PC-3 (cell line): ENCODE results near the gene SLC4A2. TPM values are rescaled to one million over a fixed set of nuclear protein-coding genes. Genes with fewer than 3 reads are reported as not detected.

Source experiments
- ATAC-seq: fragments of 200-7000 bp; cut with Tn5 transposase; 2 replicates; pipeline ENCODE4 v1.9.1; 2020; ENCODE audit warnings: mild to moderate bottlenecking, moderate library complexity
- BruUV-seq: library from RNA; stranded (reverse); fragments of 400-500 nt; replicated peaks from 2 replicates; lab custom pipeline; 2021; lab: Mats Ljungman, UMichigan
- CTCF ChIA-PET: fragments of 300-600 bp; sonication (Branson Sonifier 250); formaldehyde crosslinking; loops from one replicate; lab custom pipeline; 2022; ENCODE audit warnings: antibody characterized with exemption; lab: Charles Lee
- POLR2A ChIA-PET: fragments of 300-600 bp; sonication (Branson Sonifier 250); formaldehyde crosslinking; loops from one replicate; lab custom pipeline; 2022; ENCODE audit warnings: antibody characterized with exemption; ENCODE audit not compliant: unreplicated experiment; lab: Charles Lee
- DNase-seq: peaks from one replicate; pipeline ENCODE4 v3.0.0-alpha.2; 2015
- H2AFZ ChIP-seq: fragments of 300-600 bp; sonication (generic); 2 replicates; pipeline ENCODE4 v1.6.0; 2016; ENCODE audit warnings: antibody characterized with exemption, low read length
- H3F3A ChIP-seq: fragments of 300-600 bp; sonication (generic); one replicate; pipeline ENCODE4 v1.6.0; 2017; ENCODE audit warnings: antibody characterized with exemption, low read length, control low read depth, mild to moderate bottlenecking; ENCODE audit not compliant: unreplicated experiment
- H3K27ac ChIP-seq: fragments of 300-600 bp; sonication (generic); 2 replicates; pipeline ENCODE4 v1.5.1; 2016; ENCODE audit warnings: mild to moderate bottlenecking, low read length
- H3K27me3 ChIP-seq: fragments of 300-600 bp; sonication (generic); 2 replicates; pipeline ENCODE4 v1.6.1; 2016; ENCODE audit warnings: low read length, mixed read lengths
- H3K36me3 ChIP-seq: fragments of 300-600 bp; sonication (generic); 2 replicates; pipeline ENCODE4 v1.6.1; 2016; ENCODE audit warnings: low read depth, mixed run types, low read length, mixed read lengths
- H3K4me1 ChIP-seq: fragments of 300-600 bp; sonication (generic); 2 replicates; pipeline ENCODE4 v1.5.1; 2016; ENCODE audit warnings: low read length; ENCODE audit not compliant: insufficient read depth
- H3K4me2 ChIP-seq: fragments of 300-600 bp; sonication (generic); 2 replicates; pipeline ENCODE4 v1.6.0; 2016; ENCODE audit warnings: low read length
- H3K4me3 ChIP-seq: fragments of 300-600 bp; sonication (generic); 2 replicates; pipeline ENCODE4 v1.5.1; 2016; ENCODE audit warnings: mild to moderate bottlenecking, low read length, mixed read lengths
- H3K79me2 ChIP-seq: fragments of 300-600 bp; sonication (generic); 2 replicates; pipeline ENCODE4 v1.6.1; 2017; ENCODE audit warnings: low read length, mixed read lengths
- H3K9ac ChIP-seq: fragments of 300-600 bp; sonication (generic); 2 replicates; pipeline ENCODE4 v1.6.0; 2016; ENCODE audit warnings: mild to moderate bottlenecking, low read length
- H3K9me2 ChIP-seq: fragments of 300-600 bp; sonication (generic); replicated peaks from 2 replicates; pipeline ENCODE4 v1.6.1; 2016; ENCODE audit warnings: mixed run types, low read length, mixed read lengths
- H3K9me3 ChIP-seq: fragments of 300-600 bp; sonication (generic); 2 replicates; pipeline ENCODE4 v1.6.1; 2016; ENCODE audit warnings: low read length, mixed read lengths
- H4K20me1 ChIP-seq: fragments of 300-600 bp; sonication (generic); 2 replicates; pipeline ENCODE4 v1.6.1; 2016; ENCODE audit warnings: low read length, mixed read lengths
- CTCF ChIP-seq: fragments of 300-600 bp; sonication (generic); conservative IDR thresholded peaks from 2 replicates; pipeline ENCODE4 v1.5.1; 2017; ENCODE audit warnings: antibody characterized with exemption, low read depth, mild to moderate bottlenecking, low read length
- EZH2 ChIP-seq: fragments of 300-600 bp; sonication (generic); IDR thresholded peaks from one replicate; pipeline ENCODE4 v1.6.1; 2017; ENCODE audit warnings: antibody characterized with exemption, mild to moderate bottlenecking, low read length; ENCODE audit not compliant: unreplicated experiment
- EZH2phosphoT487 ChIP-seq: fragments of 300-600 bp; sonication (generic); IDR thresholded peaks from 2 replicates; pipeline ENCODE4 v1.6.1; 2018; ENCODE audit warnings: mild to moderate bottlenecking, antibody characterized with exemption, low read length, borderline replicate concordance
- intact Hi-C: fragments of 100-400 bp; cut with micrococcal nuclease; formaldehyde crosslinking; loops from 2 replicates; pipeline ENCODE4 v1.9.0; 2023
- total RNA-seq: library from RNA; depleted of rRNA; stranded (reverse); fragments of >200 nt; gene quantifications from 2 replicates; pipeline ENCODE4 v1.2.3, GENCODE V29; 2014

The SLC4A2 gene
- total RNA-seq, 1 experiment from 2014 or later, result 284 TPM

GRCh38 chr7:151060113-151060415 lies 675 bp downstream of the SLC4A2 start:
- Histone ChIP-seq H3K27ac (peak overlapping the region; percentile 97), H3K4me2 (peak overlapping the region; percentile 99), H3K36me3 (peaks cover 8% of the 10 kb centered on the region; the same call in 1 of the 2 replicates), H3K9me2 (no peaks in the 10 kb centered on the region), H3K79me2 (peaks cover 39% of the 10 kb centered on the region), H2AFZ (peak overlapping the region; percentile 81), H3K9ac (peak overlapping the region; percentile 89), H3K4me3 (peak overlapping the region; percentile 86), H3K9me3 (no peaks in the 10 kb centered on the region), H3F3A (no peaks in the 10 kb centered on the region), H4K20me1 (no peaks in the 10 kb centered on the region), H3K27me3 (no peaks in the 10 kb centered on the region), H3K4me1 (peaks cover 48% of the 10 kb centered on the region)
- no TSS peak for BruUV-seq
- DNase-seq, result no peak
- ChIA-PET CTCF (no interaction called here), POLR2A (no interaction called here)
- no peak for ATAC-seq
- intact Hi-C loops, result no loop called here
- TF ChIP-seq CTCF (no peak), EZH2 (no peak), EZH2phosphoT487 (no peak)

DNA sequence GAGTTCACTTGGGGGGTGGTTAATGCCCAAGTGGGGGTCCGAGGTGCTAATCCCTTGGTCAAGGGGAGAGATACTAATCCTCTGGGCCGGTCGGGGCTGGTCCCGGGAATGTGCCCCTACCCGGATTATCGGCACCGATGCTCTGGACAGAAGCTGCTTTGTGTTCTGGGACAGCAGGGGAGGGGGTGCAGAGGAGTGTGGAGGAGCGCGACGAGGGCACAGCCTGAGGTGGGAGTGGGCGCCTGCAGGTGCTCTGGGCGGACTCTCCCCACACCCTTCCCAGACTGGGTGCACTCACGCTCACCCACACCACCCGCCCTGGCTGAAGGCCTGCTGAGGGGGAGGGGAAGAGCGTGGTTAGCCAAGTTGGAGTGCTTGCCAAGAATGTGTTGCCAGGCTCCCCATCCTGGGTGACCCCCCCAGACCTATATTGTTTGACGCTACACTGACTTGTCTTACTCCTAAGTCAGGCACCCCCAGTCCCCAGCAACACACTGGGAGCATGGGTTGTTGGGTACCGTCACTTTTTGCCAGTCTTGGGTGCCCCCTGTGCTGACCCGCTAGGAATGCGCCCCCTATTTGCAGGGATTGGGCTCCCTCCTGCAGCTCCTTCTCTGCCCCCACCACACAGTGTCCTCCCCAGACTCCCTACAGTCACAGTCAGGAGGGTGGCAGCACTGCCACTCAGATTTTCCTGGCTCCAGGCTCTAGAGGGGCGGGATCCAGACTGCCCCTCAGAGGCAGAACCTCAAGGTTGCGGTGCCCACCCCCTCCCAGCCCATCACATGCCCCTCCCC lies 1.2 kb downstream of the SLC4A2 start:
- peaks cover 48% of the 10 kb centered on the region for H3K4me1 ChIP-seq
- ATAC-seq (peak; percentile 0; the same call in 1 of the 2 replicates), DNase-seq (peak; percentile 60)
- H3K4me2 ChIP-seq, result peak overlapping the region; percentile 99
- H3K9me2 ChIP-seq, result no peaks in the 10 kb centered on the region
- peak overlapping the region; percentile 89 for H3K9ac ChIP-seq
- no peaks in the 10 kb centered on the region for H3K27me3 ChIP-seq
- TF ChIP-seq EZH2phosphoT487 (no peak), EZH2 (no peak), CTCF (peak; percentile 34)
- H3K79me2 ChIP-seq, result peaks cover 39% of the 10 kb centered on the region
- no peaks in the 10 kb centered on the region for H4K20me1 ChIP-seq
- no peaks in the 10 kb centered on the region for H3F3A ChIP-seq
- H3K4me3 ChIP-seq, result peak overlapping the region; percentile 86
- TSS peak; percentile 2 for BruUV-seq
- intact Hi-C loops, result no loop called here
- ChIA-PET CTCF (interaction anchor here (0.6 kb wide), 2 partner anchors 13 to 42 kb away, joined by 3 to 6 read pairs; no protein-coding TSS in a partner anchor), POLR2A (no interaction called here)
- no peaks in the 10 kb centered on the region for H3K9me3 ChIP-seq
- H3K27ac ChIP-seq, result peak overlapping the region; percentile 97
- H3K36me3 ChIP-seq, result peaks cover 13% of the 10 kb centered on the region
- peak overlapping the region; percentile 81; the same call in 1 of the 2 replicates for H2AFZ ChIP-seq
